Hematopoietic multipotent progenitor cell treated with erythropoietin and hydrocortisone succinate and interleukin-3 and kit ligand, for 17 days (in vitro differentiated cells): Measurements from ENCODE around the gene TRAF7.

Experiments
- DNase-seq: peaks from one replicate; pipeline ENCODE4 v3.0.0-alpha.2; 2015; ENCODE audit warnings: low spot score

Gene TRAF7

DNA sequence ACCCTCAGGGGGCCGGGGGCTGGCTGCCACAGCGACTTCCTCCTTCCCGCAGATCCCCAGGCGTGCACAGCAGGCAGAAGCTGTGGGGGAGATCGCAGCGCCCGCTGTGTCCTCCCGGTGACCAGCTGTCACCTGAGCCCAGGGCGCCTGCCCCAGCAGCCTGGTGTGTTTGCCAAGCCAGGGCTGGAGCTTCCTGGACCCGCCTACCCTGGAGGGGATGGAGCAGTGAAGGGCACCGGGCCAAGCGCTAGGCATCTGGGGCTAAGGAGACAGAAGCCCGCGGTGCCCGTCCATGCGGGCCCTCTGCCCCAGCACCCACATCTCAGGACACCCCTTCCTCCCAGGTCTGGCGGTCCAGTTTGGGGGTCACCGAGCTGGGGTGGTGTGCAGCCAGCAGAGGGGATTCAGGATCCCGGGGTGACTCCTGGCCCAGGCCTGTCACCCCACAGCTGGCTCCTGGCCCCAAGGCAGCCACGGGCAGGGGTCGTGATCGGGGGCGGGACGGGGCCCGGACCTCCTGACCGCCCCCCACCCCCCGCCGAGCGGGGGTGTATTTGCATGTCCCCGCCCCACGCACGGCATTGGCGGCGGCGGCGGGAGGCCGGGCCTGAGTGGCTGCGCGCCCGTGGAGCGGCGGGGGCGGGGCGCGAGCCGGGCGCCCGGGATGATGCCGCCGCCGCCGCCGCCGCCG lies 7.5 kb upstream of the TRAF7 start, which contains the start of gene RAB26:
RAB26 (plus strand) TSS at position 645 of the 691 bp plus-strand sequence. CDS start 159 bp downstream, outside the sequence.
- DNase-seq, result peak; percentile 27

DNA sequence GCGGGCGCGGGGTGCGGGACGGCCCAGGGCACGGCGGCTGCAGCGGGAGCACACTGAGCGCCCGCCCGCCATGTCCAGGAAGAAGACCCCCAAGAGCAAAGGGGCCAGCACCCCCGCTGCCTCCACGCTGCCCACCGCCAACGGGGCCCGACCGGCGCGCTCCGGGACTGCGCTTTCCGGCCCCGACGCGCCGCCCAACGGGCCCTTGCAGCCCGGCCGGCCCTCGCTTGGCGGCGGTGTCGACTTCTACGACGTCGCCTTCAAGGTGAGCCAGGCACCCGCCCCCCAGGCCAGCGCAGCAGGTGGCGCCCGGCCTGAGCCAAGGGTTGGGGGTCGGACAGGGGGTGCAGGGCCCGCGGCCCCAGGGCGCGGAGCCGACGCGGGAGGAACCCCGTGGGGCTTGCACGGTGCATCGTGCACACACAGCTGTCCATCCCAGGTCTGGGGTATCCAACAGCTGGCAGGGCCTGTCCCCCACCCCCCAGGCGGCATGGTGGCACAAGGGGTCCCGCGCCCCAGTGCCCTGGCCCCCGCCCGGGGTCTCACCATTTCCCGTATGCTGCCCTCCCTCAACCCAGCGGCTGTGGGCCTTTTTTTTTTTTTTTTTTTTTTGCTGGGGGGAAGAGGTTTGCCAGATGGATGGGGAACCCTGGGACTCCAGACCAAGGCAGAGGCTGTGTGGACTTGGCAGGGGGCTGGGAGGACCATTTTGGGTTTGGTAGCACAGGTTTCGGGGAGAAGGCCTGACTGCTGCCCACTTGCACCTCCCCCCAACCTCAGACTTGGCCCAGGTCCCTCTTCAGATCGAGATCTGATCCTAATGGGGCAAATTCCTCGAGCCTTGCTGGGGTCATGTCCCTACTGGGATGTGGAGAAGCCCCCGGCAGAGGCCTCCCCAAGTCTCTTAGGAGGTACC lies 6.6 kb upstream of the TRAF7 start:
- no peak for DNase-seq

DNA sequence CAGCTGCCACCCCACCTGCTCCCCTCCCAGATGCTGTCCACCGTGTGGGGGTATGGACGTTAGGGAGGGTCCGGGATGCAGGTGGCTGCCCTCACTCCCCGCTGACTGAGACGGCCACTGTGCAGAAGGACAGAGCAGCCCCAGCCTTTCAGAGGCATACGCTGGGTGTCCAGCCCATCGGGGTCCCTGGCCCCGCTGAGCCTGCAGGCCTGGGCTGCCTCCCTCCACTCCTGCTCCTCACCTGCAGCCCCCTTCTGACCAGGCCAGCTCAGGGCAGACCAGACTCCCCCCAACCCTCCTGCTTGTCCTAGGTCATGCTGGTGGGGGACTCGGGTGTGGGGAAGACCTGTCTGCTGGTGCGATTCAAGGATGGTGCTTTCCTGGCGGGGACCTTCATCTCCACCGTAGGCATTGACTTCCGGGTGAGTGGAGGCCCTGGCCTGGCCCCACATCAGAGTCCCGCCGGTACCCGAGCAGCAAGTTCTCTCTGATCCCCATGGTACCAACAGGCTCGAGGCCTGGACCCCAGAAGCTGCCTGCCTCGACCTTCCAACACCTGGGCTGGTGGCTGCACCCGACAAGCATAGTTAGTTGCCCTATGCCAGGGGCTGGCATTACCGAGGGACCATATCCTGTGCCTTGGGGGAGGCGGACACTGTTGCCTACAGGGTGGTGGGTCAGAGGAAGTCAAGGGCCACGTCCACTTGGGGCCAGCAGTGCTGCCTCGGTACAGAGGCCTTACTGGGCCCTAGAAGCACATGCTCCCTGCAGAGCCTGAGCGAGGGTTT lies 5.8 kb upstream of the TRAF7 start:
- DNase-seq, result no peak

DNA sequence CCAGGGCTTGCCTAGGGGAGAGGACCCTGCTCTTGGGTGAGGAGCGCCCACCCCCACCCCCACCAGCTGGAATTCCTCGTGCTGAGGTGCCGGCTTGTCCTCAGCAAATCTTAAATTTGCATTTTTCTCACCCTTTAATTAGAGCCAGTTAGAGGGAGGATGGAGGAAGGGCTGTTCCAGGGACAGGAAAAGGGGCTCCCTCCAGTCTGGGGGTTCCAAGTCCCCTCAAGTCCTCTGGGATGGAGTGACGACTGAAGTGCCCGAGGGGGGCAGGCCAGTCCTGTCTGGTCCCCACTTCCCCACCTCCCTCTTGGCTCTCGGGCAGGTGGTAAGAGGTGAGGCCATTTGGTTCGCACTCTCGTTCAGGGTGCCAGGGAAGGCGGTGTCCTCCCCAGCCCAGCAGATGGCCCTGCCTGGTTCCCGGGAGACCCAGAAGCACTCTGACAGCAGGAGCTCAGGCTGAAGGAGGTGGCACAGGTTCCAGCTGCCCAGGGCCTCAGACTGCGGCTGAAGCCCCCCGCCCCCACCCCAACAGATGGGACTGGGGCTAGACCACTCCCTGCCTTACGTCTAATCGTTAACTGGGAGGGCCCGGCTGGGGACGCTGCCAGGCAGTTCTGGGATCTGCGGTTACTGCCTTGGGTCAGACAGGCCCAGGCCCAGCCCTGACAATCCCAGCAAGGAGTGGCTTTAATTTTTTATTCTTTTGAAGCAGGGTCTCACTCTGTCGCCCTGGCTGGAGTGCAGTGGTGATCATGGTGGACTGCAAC lies 5.0 kb upstream of the TRAF7 start:
- DNase-seq, result no peak

DNA sequence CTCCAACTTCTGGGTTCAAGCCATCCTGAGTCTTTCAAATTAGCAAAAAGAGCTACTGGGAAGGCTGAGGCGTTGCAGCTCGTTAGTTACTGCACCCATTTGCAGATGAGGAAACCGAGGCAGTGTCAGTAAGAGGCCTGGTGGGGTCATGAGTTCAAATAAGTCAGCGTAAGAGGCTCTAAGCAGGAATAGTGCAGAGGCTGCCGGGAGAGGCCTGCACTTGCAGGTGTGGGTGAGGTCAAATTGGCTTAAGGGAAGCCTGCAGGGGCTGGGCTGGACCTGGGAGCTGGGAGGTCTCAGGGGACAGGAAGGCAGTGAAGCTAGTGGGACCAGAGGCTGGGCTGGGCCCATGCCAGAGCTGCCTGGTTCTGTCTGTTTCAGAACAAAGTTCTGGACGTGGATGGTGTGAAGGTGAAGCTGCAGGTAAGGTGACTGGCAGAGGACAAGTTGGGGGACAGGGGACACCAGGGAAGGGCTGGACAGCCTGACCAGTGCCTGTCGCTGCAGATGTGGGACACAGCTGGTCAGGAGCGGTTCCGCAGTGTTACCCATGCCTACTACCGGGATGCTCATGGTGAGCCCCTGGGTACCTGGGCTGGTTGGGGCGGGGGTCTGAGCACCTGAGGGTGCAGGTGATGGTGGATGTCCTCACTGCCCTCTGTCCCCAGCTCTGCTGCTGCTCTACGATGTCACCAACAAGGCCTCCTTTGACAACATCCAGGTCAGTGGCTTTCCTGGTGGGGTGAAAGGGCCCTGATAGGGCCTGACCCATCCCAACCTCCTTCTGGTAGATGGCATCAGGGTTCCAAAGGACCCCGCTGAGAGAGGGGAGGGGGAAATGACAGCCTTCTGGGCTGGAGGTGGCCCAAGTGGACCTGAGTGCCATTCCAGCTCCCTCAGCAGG lies 4.1 kb upstream of the TRAF7 start:
- DNase-seq, result peak; percentile 7

DNA sequence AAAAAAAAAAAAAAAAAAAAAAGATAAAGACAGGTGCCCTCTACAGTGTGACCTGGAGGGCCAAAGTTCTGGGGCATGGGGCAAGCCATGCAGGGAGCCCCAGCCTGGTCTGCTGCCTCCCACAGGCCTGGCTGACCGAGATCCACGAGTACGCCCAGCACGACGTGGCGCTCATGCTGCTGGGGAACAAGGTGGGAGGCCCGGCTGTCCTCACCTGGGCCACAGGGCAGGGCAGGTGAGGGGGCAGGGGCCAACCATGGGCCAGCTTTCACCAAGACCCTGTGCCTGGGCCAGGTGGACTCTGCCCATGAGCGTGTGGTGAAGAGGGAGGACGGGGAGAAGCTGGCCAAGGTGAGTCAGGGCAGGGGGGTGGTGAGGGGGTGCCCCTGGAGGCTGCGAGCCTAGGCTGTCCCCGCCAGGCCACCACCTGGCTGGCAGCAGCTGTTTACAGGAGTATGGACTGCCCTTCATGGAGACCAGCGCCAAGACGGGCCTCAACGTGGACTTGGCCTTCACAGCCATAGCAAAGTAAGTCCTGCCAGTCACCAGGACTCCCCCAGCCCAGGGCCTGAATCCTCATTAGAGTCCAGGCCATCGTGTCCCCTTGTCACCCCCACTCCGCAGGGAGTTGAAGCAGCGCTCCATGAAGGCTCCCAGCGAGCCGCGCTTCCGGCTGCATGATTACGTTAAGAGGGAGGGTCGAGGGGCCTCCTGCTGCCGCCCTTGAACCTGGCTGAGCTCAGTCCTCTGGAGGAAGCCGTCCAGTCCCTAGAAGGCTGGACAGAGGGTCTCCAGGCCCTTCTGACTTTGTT lies 2.7 kb upstream of the TRAF7 start:
- peak; percentile 17 for DNase-seq

DNA sequence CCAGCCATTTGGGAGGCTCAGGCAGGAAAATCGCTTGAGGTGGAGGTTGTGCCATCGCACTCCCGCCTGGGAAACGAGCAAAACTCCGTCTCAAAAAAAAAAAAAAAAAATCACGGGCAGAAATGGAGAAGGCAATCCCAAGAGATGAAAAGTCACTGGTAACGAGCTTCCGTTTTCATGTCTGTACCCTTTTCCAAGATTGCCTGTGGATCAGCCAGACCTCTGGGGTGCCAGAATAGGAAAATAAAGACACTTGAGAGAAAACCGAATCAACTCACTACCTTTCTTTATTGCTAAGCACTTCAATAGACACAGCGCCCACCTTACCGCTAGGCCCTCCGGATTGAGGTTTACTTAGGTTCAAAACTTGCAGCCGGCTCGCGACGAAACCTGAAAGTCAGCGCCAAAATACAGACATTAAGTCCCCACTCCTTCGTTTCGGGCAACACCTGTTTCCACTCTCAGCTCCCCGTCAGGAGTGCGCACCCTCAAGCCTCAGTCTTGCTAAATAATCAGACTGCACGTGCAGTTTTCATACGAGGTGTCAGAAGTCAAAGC lies 970 bp upstream of the TRAF7 start:
- DNase-seq, result no peak

DNA sequence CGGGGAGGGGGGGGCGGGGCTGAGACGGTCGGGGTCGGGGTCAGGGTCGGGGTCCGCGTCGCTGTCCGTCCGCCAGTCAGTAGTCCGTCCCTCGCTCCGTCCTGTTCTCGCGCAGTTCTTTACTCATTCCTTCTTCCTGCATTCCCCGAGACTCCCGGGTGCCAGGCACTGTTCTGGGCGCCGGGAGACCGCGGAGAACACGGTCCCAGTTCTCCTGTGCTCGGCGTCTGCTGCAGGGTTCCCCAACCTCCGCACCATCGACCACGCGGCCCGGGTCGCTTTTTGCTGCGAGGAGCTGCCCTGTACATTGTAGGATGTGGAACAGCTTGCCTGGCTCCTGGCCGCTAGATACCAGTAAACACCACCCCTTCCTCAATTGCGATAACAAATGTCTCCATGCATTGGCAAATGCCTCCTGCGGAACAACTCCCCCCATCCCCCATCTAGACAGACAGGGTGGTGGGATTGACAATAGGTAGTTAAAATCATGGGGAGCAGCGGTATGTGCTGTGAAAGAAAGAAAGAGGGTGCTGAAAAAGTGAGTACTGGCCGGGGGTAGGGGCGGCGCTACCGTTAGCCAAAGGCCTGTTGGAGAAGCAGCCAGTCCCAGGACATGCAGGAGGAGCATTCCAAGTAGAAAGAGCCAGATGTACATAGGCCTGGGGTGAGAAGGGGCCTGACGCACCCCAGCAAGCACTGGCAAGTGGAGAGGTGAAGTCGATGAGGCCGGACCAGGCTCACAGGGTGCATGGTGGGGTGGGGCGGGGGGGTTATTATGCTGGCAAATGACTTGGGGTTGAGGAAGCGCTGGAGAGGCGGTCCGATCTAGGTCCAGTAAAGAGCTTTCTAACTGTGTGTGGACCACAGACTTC lies 631 bp downstream of the TRAF7 start:
- no peak for DNase-seq

DNA sequence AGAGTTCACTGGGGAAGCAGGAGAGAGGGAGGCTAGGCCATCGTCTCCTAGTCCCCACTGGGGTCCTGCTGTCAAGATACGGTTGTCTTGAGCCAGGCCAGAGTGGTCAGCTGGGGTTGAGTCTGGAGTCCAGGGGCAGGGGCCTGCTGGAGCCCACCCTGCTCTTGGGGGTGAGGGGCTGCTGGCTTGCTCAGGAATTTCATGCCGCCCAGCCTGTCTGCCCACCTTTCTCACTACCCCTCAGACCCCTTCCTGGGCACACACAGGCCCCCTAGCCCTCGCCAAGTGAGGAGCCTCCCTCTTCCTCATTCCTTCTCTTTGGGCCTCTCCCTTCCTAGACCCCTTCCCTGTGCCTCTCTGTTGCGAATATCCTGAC lies 1.3 kb downstream of the TRAF7 start:
- no peak for DNase-seq

DNA sequence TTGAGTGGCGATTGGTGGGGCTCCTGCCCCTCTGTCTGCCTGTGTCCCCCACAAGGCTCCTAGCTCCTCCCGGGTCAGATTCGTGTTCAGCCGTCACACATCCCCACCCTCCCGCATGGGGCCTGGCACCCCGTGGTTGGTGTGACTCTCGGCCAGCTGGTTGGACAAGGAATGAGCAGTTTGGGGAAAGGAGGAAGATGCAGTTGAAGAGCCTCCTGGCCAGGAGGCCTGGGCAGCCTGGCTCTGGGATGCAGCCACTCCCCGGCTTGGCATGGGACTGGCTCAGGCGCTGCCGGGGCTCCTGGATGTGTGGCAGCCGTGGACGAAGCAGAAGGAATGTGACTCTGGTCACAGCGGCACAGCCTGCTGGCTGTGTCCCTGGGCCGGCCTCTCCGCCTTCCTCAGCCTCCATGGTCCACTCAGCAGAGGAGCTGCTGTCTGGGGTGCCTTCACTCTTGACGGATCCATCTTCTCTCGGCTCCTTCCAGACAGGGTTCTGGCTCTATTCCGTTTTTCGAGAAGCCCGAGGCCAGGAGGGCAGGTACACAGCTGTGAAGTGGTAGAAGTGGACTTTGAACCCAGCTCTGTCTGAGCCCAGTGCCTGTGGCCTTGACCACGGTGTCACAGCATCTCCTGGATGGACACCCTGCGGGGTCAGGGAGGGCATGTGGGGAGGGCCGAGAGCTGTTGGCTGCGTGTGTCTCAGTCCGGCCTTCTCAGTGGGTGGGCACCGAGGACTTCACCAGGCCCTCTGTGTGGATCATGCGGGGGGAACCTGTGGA lies 2.1 kb downstream of the TRAF7 start:
- no peak for DNase-seq

DNA sequence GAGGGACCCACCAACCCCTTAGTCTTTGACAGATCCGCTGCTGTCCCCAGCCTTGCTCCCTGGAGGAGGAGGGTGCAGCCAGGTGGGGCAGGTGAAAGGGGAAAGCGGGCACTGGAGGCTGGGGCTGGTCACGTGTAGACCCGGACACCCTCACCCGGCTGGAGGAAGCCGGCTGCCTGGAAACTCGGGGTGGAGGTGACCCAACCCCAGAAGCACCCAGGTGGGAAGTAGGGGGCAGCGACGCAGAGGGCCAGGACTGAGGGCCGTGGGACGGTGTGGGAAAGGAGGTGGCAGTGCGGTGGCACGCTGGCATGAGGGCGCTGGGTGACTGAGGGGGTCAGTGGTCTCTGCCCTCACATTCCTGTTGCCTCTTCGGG lies 2.7 kb downstream of the TRAF7 start:
- DNase-seq, result no peak

DNA sequence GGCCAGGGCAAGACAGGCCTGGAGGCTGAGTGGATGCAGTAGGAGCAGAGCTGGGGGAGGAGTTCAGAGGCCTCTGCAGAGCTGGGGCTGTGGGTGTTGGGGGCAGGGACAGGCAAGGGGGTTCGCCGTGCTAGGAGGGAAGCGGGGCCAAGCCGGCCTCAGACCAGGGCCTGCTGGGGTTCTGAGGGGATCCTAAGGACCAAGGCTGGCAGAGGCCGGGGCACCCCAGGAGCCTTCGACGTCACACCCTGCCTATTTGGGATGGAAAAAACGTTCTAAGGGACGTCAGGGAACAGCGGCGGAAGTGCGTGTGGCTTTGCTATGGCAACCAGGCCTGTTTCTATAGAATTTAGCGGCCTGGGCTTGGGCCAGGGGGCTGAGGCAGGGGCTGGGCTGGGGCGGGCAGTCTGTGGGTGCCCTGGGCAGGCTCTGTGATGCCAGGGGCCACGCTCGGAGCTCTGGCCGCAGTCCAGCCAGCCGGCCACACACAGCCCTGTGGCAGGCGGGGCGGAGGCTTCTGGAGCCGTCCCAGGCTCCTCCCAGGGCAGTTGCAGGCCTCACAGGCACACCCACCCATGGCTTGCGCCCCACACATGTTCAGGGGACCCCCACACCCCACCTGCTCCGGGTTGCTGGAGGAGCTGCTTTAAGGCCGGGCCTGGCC lies 3.7 kb downstream of the TRAF7 start:
- no peak for DNase-seq

DNA sequence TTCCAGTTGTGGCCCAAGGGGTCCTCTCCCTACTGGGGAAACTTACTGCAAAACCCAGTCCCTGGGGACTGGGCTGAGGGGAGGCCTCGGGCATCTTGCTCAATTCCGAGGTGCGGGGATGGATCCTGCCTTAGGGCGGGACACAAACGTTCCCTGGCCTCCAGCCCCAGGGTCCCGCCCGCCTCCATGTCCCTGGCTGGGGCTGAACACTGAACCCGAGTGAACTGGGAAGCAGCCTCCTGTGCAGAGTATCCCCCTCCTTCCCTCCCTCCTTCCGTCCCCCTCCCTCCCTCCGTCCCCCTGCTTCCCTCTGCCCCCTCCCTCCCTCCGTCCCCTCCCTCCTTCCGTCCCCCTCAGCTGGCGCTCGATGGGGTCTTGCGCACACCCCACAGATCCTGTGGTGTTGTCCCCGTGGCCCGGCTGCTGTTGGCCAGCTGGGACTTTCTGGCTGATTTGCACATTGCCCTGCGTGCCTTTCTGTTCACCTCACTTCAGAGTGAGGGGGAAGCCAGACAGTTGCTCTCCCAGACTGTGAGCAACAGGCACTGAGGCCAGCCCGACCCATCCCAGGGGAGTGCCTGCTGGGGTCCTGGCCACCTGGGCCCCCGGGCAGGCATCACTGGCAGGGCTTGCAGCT lies 5.5 kb downstream of the TRAF7 start:
- DNase-seq, result no peak

DNA sequence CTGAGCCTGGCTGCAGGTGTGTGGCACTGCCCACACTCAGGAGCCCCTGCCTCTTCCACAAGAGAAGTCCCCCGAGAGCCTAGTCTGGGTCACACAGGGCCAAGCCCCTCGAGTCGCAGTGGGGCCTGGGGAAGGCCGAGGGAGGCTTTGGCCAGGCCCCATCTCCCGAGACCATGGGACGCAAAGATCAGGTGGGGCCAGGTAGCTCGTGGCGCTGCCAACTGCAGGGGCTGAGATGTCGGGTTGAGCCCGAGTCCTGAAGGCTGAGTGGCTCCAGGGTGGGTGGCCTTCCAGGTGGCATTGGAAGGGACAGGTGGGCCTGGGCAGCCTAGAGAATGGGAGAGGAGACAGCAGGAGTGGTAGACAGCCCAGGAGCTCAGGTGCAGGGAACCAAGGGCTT lies 6.3 kb downstream of the TRAF7 start:
- DNase-seq, result no peak

DNA sequence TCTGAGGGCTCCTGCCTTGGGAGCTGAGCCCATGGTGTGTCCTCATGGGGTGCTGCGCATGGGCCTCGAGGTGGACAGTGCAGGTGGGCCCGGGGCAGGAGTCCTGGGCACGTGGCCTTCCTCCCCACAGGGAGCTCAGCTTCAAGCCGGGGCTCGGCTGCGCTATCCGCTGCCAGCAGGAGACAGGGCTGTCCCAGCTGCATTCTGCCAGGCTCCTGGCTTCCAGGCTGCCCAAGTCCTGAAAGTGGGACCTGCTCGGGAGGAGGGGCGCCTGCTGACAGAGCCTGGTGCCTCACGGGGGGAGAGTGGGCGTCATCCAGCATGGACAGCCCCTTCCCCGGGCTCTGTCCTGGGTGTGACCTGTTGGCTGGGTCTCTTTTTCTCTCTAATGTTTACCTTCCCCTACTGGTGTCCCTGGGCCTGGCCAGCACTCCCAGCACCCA lies 7.1 kb downstream of the TRAF7 start:
- no peak for DNase-seq

DNA sequence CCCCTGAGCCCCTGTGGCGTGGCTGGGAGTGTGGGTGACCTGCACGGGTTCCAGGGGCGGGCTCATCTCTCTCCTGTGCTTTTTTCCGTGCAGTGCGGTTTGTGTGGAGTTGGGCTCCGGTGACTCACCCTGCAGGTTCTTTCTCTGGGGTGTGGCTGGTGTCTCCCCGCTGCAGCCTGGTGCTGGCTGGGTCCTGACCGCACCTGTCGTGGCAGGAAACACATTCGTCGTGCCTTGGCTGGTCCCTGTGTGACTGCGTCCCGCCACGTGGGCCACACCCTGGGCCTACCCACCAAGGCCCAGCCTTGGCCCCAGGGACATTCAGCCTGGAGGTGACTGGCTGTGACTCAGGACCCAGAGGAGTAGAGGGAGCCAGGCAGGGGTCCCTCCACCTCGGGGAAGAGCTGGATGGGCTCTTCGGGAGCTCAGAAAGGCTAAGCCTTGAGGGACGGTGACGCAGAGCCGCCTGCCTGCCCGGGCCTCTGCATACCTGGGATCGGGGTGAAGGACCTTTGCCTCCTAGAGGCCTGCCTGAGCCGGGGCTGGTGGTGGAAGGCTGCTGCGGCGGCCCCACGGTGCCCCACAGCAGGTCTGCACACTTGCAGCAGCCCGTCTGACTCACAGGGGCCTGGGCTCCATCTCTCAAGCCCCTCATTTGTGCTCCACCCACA lies 7.8 kb downstream of the TRAF7 start:
- DNase-seq, result no peak
